ENCODE results near the gene UBE2E1.
"Not testable (repeated sequence)": the region's sequence is repeated elsewhere in the genome, so short reads cannot be mapped to it uniquely, and the experiment has no call there.

UBE2E1 gene

DNA sequence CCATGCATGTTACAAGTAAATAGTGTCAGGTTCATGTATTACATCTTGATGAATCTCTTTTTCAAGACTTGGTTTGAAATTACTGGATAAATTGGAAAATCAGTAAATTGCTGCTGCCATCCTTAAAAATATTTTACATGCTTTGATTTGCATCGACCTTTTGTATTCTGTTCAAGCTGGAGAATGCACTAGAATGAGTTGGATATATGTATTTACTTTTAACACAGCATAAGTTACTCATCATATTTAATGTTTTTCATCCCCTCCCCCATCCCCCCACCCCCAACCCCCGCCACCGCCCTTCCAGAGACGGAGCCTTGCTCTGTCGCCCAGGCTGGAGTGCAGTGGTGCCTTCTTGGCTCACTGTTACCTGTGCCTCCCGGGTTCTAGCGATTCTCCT, 16.8 kb downstream of the UBE2E1 start:
- no peak for DNase-seq

DNA sequence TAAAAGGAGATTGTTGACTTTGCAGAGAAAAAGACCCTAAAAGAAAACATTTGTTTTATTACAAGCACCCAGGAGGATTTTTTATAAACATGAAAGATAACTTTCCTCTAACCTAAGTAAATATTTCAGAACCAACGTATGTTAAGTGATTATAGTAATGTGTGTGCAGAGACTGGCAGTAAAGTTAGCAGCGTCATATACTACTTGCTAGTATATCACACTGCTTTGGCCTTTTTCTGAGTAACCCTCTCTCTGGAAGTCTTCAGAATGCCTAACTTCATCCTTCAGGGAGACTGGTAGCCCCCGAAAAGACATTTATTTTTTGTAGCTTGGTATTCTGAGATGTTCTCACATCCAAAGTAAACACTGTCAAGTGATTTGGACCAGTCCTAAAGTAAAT, 17.9 kb downstream of the UBE2E1 start:
- DNase-seq = no peak

DNA sequence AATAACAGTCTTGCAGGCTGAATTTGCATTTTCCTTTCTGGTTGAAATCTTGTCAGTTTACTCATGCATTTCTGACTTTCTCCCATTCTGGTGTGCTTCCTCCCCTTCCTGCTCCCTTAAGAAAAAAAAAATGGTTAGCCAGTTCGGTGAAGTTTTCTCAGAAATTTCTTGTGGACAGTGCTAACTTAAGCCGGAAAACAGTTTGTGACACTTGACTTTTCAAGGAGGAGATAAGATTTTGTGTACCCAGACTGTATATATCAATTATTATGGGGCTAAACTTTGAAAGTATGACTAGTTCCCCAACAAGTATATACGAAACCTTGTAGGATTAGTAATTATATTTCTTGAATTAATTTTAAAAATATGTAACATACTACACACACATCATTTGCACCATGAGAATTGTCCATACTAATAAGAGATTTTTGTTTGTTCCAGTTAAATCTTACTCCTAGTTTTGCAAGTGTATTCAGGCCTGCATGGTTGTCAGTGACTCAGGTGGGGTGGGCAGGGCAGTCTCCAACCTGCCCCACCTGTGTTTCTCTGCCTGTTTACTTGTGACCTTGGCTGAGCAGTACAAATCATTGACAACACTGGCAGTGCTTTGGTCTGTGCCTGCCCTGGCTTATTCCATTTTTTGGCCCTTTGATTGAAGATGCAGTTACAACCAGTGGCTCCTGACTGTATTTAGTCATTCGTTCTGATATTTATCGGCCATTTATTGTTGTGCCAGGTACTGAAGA, 19.1 kb downstream of the UBE2E1 start:
- no peak for DNase-seq

DNA sequence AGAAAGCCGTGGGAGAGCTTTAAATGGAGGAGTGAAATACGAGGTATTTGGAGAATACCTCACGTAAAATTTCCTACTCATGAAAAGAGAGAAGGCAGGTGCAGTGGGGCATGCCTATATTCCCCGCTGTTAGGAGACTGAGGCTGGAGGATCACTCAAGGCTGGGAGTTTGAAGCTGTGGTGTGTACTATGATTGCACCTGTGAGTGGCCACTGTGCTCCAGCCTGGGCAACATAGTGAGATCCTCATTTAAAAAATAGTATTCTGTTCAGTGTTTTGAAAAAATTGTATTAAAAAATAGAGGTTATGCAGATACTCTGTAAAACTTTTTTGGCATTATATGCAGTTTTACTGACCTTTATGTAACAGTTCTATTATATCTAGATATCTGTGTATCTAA, 20.0 kb downstream of the UBE2E1 start:
- DNase-seq = no peak

DNA sequence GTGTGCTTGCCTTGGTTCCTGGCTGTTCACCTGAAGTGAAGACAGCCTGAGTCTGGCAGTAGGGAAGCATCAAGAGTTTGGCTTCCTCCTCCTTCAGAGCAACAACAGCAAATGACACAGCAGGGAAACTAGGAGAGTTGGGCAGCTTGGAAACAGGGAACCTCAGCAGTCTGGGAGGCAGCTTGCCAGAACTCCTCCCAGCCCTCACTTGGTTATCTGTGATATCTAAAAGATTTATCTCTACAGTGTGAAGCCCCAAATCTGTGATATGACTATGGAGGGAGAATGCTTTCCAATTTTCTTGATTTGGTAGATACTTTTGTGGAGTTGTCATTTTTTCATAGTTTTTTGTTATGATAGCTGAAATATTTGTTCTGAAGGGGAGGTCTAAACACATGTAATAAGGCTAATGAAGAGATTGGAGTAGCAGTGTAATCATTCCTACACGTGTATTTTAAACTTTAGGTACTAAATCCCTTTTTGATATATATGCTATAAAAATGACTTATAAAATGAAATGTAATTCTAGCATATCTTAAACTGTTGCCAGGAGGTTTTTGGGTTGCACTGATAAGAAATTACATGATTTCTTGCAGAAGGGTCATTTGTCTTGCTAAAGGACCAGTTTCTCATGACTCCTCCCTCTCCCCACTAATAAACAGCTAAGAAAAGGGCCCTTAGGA, 20.8 kb downstream of the UBE2E1 start:
- DNase-seq = no peak

DNA sequence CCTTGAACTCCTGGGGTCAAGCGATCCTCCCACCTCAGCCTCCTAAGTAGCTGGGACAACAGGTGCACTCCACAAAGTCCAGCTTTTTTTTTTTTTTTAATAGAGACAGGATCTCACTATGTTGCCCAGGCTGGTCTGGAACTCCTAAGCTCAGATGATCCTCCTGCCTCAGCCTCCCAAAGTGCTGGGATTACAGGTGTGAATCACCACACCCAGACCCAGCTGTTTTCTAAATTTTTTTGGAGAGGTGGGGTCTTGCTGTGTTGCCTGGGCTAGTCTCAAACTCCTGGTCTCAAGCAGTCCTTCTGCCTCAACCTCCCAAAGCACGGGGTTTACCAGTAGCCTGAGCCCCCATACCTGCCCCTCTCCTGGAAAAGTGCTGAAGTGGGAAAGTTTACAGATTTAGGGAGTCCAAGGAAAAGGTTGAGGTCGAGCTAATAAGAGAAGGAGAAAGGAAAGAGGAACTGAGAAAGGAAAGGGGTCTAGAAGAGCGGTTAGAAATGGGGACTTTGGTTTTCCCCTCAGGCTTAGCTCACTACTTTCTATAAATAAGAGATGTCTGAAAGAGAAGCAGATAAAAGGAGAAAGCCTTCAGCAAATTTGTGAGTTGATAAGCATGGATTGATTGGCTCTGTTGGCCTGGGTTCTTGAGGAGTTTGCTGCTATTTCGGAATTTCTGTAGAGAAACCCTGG, 23.6 kb downstream of the UBE2E1 start:
- DNase-seq = no peak

DNA sequence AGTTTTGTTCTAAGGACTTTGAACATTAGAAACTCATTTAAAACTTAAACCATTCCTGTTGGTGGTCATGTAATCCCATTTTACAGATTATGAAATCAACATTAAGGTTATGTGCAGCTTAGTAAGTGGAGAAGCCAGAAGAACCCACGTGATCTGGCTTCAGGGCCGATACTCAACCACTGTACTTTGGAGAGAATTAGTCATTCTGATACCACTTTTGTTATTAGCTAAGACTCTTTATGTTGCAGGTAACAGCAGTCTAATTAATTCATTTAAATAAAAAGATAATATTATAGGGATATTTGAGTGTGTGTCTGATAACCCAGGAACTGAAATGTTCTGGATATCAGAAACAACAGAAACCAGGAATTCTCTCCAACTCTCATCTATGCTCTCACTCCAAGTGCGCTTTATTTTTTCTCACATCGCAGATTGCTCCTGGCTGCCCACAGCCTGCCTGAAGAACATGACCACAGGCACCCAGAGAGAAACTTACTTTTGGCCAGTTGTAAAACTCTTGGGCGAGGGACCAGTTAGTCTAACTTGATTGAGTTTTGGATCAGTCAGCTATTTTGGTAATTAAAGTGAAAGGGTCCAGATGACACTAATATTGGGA, 25.2 kb downstream of the UBE2E1 start:
- DNase-seq = no peak

DNA sequence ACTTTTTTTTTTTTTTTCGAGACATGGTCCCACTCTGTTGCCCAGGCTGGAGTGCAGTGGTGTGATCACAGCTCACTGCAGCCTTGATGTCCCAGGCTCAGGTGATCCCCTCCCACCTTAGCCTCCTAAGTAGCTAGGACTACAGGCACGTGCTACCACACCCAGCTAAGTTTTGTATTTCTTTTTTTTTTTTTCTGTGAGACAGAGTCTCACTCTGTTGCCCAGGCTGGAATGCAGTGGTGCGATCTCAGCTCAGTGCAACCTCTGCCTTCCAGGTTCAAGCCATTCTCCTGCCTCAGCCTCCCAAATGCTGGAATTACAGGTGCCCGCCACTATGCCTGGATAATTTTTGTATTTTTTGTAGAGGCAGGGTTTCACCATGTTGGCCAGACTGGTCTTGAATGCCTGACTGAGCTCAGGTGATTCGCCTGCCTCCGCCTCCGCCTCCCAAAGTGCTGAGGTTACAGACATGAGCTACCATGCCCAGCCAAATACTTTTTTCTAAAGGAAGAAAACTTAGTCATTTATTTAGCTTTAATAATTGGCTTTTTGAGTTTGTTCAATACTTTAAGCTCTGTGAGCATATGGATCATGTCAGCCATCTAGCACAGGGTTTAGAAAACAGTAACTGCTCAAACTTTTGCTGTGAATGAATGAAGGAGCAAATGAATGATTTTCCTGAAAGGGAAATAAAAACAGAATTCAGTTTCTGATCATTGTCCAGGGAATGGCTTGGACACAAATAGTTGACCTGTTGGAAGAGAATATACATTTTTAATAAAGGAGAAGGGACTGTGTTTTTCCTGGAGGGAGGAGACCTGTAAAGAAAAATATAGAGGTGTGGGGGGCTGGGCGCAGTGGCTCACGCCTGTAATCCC, 26.0 kb downstream of the UBE2E1 start:
- no peak for DNase-seq

DNA sequence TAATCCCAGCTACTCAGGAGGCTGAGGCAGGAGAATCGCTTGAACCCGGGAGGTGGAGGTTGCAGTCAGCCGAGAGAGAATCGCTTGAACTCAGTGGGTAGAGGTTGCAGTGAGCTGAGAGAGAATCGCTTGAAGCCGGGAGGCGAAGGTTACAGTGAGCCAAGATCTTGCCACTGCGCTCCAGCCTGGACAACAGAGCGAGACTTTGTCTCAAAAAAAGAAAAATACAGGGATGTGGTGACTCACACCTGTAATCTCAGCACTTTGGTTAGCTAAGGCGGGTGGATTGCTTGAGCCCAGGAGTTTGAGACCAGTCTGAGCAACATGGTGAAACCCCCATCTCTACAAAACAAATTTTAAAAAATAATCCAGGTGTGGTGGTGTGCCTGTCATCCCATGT, 26.8 kb downstream of the UBE2E1 start:
- DNase-seq = no peak

DNA sequence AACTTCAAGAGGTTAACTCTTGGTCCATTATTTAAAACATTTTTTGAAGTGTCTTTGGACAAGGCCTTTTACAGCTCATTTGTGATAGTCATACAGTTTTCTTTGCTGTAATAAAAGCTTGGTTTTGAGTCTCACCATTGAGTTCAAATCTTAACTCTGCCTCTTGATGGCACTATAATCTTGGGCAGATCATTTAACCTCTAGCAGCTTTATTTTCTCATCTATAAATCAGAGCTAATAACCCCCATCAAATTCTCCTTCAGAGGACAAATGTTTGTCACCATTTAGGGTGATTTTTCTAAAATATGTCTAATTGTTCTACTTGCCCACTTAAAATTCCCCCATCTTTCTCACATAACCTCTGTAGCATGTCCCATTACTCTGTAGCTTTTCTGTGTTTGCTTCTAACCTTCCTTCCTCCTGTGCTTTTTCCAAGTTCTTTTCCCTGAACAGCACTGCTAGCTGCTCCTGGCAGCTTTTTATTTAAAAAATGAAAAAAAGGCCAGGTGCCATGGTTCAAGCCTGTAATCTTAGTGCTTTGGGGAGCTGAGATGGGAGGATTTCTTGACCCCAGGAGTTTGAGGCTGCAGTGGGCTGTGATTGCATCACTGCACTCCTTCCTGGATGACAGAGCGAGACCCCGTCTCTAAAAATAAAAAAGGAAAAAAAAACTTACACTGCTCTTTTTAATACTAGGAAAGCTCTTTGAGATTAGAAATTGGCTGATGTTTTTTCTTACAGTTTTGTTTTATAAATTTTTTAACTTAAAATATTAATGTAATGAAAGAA, 28.5 kb downstream of the UBE2E1 start:
- DNase-seq = no peak

DNA sequence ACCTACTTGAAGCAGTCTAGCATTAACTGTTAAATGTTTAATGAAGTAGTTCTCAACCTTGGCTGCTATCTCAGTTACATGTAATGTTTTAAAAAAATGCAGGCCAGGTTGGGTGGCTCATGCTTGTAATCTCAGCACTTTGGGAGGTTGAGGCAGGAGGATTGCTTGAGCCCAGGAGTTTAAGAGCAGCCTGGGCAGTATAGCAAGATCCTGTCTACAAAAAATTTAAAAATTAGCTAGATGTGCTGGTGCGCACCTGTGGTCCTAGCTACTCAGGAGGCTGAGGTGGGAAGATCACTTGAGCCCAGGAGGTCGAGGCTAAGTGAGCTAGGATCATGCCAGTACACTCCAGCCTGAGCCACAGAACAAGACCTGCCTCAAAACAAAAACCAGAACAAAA, 29.3 kb downstream of the UBE2E1 start:
- DNase-seq = no peak

DNA sequence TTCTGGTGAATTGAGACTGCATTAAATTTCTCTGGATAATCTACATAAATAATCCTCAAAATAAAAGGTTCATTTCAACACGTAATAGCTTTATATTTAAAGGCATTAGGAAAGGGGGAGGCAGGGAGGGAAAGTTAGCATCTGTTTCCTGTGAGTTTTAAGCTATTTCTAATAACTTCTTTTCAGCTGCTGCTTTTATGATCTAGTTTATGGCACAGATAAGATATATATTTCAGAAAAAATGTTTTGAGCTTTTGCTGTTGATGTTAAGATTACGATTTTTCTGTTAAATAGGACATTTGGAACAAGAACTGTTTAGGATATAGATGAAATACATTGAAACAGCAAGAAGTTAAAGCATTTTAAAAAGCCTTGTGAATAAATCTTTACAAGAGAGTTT, 30.0 kb downstream of the UBE2E1 start:
- no peak for DNase-seq

DNA sequence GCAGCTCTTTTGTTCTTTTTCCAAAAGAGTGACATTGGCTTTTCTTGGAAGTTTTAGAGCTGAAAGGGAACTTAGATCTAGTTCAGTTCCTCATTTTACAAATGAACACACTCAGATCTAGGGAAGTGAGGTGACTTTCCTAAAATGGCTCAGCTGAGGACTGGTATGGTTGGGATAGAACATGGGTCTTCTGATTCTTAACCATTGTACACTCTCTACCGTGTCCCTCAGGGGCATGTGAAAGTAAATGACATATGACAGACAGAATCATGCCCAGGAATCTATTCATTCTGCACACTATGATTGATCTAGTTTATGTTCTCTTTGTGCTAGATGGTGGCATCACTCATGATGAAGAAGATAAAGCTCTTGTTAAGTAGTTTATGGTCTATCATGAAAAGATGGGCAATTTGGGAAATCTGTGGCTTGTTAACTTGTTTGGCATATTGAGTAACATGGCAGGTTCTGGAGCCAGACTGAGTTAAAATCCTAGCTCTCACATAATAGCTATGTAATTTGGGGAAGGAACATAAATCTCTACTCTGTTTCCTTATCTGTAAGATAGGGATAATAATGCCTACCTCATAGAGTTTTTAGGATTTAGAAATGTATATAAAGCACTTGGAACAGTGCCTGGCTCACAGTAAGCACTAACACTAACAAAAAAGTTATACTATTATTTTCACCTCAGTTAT, 30.9 kb downstream of the UBE2E1 start:
- DNase-seq = no peak

DNA sequence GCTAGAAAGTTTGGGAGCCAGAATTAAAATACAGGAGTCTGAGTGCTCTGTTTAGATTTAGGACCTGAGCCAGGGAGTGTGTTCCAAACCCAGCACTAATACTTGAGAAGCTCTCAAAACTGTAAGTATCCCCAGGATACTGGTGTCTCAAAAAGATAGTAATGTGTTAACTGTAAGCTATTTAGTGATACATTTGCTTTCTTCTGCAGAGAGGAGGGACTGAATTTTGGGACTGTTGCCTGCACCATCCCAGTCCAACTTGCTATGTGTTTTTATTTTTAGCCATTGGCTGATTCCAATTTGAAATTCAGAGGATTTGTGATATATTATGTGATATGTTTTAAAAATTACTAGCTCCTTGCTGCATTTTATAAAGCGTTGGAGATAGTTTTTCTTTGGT, 31.5 kb downstream of the UBE2E1 start:
- no peak for DNase-seq

DNA sequence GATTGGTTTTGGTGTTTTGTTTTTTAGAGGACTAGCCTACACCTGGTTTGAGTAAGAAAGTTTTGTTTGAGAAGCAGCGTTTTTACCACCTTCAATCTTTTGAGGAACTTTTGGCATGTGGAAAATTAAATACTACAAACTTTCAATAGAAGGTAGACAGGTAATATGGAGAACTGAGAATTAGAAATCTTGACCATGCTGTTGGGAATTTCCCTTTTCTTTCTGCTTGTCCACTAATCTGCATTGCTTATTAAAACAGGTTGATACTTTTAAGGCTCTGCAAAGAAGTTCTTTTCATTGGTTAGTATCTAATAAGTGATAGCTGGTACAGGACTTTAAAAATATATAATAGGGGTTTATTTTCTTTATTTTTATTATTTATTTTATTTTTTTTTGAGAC, 31.9 kb downstream of the UBE2E1 start:
- no peak for DNase-seq

DNA sequence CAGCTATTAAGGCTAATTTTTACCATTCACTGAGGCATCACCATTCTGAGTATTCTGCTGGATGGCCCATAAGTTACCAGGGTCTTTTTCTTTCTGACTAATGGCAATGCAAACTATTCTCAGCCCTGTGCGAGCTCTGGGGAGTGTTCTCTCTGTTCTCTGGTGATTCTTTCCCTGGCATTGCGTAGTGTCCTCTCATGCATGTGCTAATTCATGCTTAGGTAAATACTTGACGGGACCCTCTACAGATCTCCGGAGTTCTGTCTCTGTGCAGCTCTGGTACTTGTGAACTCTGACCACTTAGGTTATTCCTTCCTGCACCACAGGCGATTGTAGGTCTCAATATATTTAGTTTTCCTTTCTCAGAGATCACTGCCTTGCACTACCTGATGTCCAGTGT, 34.8 kb downstream of the UBE2E1 start:
- DNase-seq = no peak

DNA sequence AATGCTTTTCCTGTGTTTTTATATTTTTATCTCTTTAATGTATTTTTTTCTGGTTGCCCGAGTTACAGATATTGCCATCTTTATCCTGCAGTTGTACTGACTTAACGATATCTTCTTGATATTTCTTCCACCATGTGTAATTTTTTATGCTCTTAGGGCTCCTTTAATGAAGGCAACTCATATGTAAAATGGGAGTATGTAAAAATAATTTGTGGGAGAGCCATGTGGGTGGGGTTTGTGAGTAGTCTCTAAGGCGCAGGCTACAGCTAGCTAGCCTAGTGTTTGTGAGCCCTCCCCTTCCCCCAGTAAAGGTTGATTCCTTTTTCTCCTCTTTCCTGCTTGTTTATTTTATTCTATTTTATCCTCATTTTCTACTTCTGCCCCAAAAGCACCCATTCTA, 38.1 kb downstream of the UBE2E1 start:
- no peak for DNase-seq

DNA sequence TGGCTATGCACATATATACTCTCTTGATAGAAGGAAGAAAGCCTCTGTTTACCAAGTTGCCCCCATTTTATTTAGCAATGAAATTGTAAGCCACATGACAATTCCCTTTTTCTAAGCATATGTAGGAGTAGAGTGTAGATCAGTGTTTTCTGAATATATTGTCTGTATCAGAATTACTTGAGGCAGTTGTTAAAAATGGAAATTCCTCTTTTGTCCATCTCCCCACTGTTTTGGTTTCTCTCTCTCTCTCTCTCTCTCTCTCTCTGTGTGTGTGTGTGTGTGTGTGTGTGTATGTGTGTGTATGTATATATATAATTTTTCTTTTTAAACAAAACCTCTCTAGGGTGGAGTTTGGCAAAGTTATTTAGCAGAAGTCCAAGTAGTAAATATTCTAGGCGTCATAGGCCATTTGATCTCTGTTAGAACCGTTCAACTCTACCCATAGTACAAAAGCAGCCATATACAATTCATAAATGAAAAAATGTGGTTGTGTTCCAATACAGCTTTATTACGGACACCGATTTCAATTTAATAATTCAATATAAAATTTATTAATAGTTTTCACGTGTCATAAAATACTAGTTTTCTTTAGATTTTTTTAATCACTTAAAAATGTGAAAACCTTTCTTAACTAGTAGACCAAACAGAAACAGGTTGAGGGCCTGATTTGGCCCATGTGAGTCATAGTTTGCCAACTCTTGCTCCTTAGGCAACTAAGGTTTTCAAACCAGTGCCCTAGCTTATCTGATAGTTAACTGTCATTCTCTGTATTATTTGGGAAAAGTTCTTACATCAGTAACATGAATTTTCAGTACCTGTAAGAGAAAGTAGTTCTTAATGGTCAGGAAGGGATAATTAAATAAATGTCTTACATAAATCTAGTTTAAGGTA, 39.8 kb downstream of the UBE2E1 start:
- no peak for DNase-seq

DNA sequence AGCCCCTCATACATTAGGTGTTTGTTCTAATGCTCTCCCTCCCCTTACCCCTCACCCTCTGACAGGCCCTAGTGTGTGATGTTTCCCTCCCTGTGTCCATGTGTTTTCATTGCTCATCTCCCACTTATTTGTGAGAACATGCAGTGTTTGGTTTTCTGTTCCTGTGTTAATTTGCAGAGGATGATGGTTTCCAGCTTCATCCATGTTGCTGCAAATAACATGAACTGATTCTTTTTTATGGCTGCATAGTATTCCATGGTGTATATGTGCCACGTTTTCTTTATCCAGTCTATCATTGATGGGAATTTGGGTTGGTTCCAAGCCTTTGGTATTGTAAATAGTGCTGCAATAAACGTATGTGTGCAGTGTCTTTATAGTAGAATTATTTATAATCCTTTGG, 43.7 kb downstream of the UBE2E1 start:
- DNase-seq = not testable (repeated sequence)

DNA sequence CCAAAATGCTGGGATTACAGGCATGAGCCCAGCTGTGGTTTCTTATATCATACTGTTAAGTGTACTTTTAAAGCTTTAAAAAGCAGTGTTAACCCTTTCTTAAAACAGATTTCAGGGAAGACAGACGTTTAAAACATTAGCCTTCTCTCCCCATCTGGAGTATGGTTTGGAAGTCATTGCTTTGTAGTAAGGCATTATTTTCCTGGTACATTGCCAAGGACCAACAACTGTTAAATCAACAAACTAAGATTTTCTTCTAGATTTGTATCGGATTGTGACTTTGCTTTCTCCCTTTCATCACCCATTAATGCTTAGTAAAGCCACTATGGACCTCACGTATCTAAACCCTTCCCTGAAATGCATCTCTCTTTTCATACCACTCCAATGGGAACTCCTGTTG, 50.5 kb downstream of the UBE2E1 start:
- no peak for DNase-seq

Measured in right hindlimb (tissue), 1 donor.